ENCODE results near the gene EIF4H.

- no peak for TF ChIP-seq CTCF (IDR thresholded peaks at IDR 0.05; ENCODE audit: low read depth, low read length, poor library complexity, severe bottlenecking)
- no peak for TF ChIP-seq EZH2phosphoT487 (IDR thresholded peaks at IDR 0.05; ENCODE audit: borderline replicate concordance, low read length)
Observed at GRCh38 chr7:74176555-74176954, 2.4 kb downstream of the EIF4H start.

Data from DOHH2 (cell line).